Neural cell (in vitro differentiated cells): ENCODE data around the gene INPP4B.

Source experiments
- CTCF ChIP-seq: fragments of 450-650 bp; IDR thresholded peaks from 2 replicates; pipeline ENCODE4 v1.5.1; 2014; ENCODE audit warnings: antibody characterized with exemption, mild to moderate bottlenecking, moderate library complexity; ENCODE audit not compliant: poor library complexity, severe bottlenecking
- EZH2 ChIP-seq: fragments of 200-600, 300-800 bp; shearing (Covaris generic), sonication (generic); IDR thresholded peaks from 2 replicates; pipeline ENCODE4 v1.6.1; 2014; ENCODE audit warnings: antibody characterized with exemption, low read length, borderline replicate concordance, mild to moderate bottlenecking; ENCODE audit not compliant: insufficient read depth, poor library complexity, severe bottlenecking

GRCh38 chr4:142278663-142279062 is 567.4 kb downstream of the INPP4B start:
- no peak for TF ChIP-seq CTCF
- TF ChIP-seq EZH2, result no peak
